SU-DHL-6 (cell line): ENCODE data around the gene LMO7.

Experiments
- CTCF ChIP-seq: fragments of 200-600 bp; sonication (generic); IDR thresholded peaks from one replicate; pipeline ENCODE4 v1.5.1; 2017; ENCODE audit warnings: antibody characterized with exemption, mild to moderate bottlenecking, low read length, moderate library complexity; ENCODE audit not compliant: insufficient read depth, poor library complexity, severe bottlenecking
- EZH2phosphoT487 ChIP-seq: fragments of 200-600 bp; sonication (generic), shearing (Covaris generic); conservative IDR thresholded peaks from 2 replicates; pipeline ENCODE4 v1.6.1; 2018; ENCODE audit warnings: mild to moderate bottlenecking, antibody characterized with exemption, low read length, moderate library complexity, mixed read lengths

- TF ChIP-seq CTCF: no peak
- no peak for TF ChIP-seq EZH2phosphoT487
These were observed 17.8 kb upstream of the LMO7 start for GRCh38 chr13:75618308-75618707.
